HL-60 (cell line): ENCODE data around the gene ENGASE.

Experiments used
- DNase-seq, 2 experiments: peaks; one replicate each; pipeline ENCODE4 v3.0.0-alpha.2; 2010 to 2020; ENCODE audit warnings: low read depth in 1 of 2, low spot score in 1 of 2
- H3K27ac ChIP-seq: fragments of 250-450 bp; sonication (Bioruptor Pico); replicated peaks from 2 replicates; pipeline ENCODE4 v1.5.1; 2020; ENCODE audit warnings: mild to moderate bottlenecking, moderate library complexity
- H3K27me3 ChIP-seq: fragments of 250-450 bp; sonication (Bioruptor Pico); 2 replicates; pipeline ENCODE4 v1.5.1; 2021; ENCODE audit warnings: mild to moderate bottlenecking, moderate library complexity; ENCODE audit not compliant: insufficient read depth, poor library complexity, severe bottlenecking
- H3K4me3 ChIP-seq: replicated peaks from 2 replicates; pipeline ENCODE4 v1.5.1; 2011; ENCODE audit warnings: mild to moderate bottlenecking, control low read depth, low read length; ENCODE audit not compliant: insufficient read depth
- CTCF ChIP-seq: IDR thresholded peaks from one replicate; pipeline ENCODE4 v1.5.1; 2011; ENCODE audit warnings: low read length, control low read depth, inconsistent platforms; ENCODE audit not compliant: insufficient read depth
- GABPA ChIP-seq: IDR thresholded peaks from 2 replicates; pipeline ENCODE4 v1.6.1; 2012; ENCODE audit warnings: low read depth
- POLR2AphosphoS5 ChIP-seq: IDR thresholded peaks from 2 replicates; pipeline ENCODE4 v1.6.1; 2012; ENCODE audit warnings: low read depth
- REST ChIP-seq: IDR thresholded peaks from 2 replicates; pipeline ENCODE4 v1.6.1; 2012; ENCODE audit warnings: low read depth; ENCODE audit not compliant: insufficient replicate concordance
- SPI1 ChIP-seq: IDR thresholded peaks from 2 replicates; pipeline ENCODE4 v1.6.1; 2012; ENCODE audit warnings: low read depth, mild to moderate bottlenecking, borderline replicate concordance

Gene ENGASE

GRCh38 chr17:79098282-79098867, 23.8 kb downstream of the ENGASE start:
- no peak for TF ChIP-seq POLR2AphosphoS5
- no peak for TF ChIP-seq REST
- no peak for TF ChIP-seq SPI1
- no peak for TF ChIP-seq GABPA
- no peak for TF ChIP-seq CTCF
- H3K27me3 ChIP-seq: peaks cover 38% of the 10 kb centered on the region
- H3K27ac ChIP-seq: no peak overlapping the region
- H3K4me3 ChIP-seq: no peak overlapping the region
- DNase-seq: no peak

GRCh38 chr17:79100405-79100804, 25.8 kb downstream of the ENGASE start:
- no peak for DNase-seq
- TF ChIP-seq REST (no peak), CTCF (no peak), GABPA (no peak)
- H3K27ac ChIP-seq: no peak overlapping the region
- no peak overlapping the region for H3K4me3 ChIP-seq
- H3K27me3 ChIP-seq: peaks cover 24% of the 10 kb centered on the region

- TF ChIP-seq REST: no peak
- no peak for TF ChIP-seq CTCF
- TF ChIP-seq SPI1: no peak
- no peak for TF ChIP-seq GABPA
- no peak for TF ChIP-seq POLR2AphosphoS5
- H3K4me3 ChIP-seq: no peak overlapping the region
- H3K27ac ChIP-seq: no peak overlapping the region
- peaks cover 18% of the 10 kb centered on the region for H3K27me3 ChIP-seq
- DNase-seq: no peak
These were observed 26.6 kb downstream of the ENGASE start for GRCh38 chr17:79101111-79101673.
